Psoas muscle (tissue), 8 donors: ENCODE measurements around the gene CCDC88C. TPM values are rescaled to one million over a fixed set of nuclear protein-coding genes. Genes with fewer than 3 reads are reported as not detected.
A peak's percentile ranks its signal among the peaks of the same experiment; 100 is the strongest.

Experiments used
- ATAC-seq, 4 donors: fragments of 200-7000 bp; cut with Tn5 transposase; one replicate each; pipeline ENCODE4 v1.9.1; 2020; ENCODE audit warnings: moderate library complexity in 3 of 4, mild to moderate bottlenecking in 2 of 4
- DNase-seq, 2 donors: peaks; one replicate each; pipeline ENCODE4 v3.0.0-alpha.2; 2020
- H3K27ac ChIP-seq: fragments of 200-600 bp; one replicate; pipeline ENCODE4 v1.8.0; 2022
- H3K27me3 ChIP-seq, 3 donors: fragments of 200-600 bp in 1 of 3; one replicate each; pipeline versions ENCODE4 v1.6.1 to v1.8.0; 2013 to 2022; ENCODE audit warnings: low read length in 2 of 3, mild to moderate bottlenecking in 2 of 3, moderate library complexity in 1 of 3; ENCODE audit not compliant: insufficient read depth in 3 of 3
- H3K36me3 ChIP-seq, 2 donors: fragments of 200-600 bp in 1 of 2; one replicate each; pipeline versions ENCODE4 v1.6.1 to v1.8.0; 2013 to 2022; ENCODE audit warnings: low read depth in 1 of 2, mild to moderate bottlenecking in 1 of 2, moderate library complexity in 1 of 2; ENCODE audit not compliant: insufficient read depth in 1 of 2
- H3K4me1 ChIP-seq: fragments of 200-600 bp; one replicate; pipeline ENCODE4 v1.8.0; 2022
- H3K4me3 ChIP-seq: fragments of 200-600 bp; one replicate; pipeline ENCODE4 v1.8.0; 2022; ENCODE audit warnings: mild to moderate bottlenecking
- H3K9me3 ChIP-seq: fragments of 200-600 bp; one replicate; pipeline ENCODE4 v1.8.0; 2022
- CTCF ChIP-seq: fragments of 200-600 bp; IDR thresholded peaks from one replicate; pipeline ENCODE4 v1.8.0; 2022; ENCODE audit warnings: antibody characterized with exemption
- WGBS, 3 donors: extraction: QIAGEN DNeasy Blood & Tissue Kit; methylation state at CpG; one replicate each; pipeline versions ENCODE4 v1.1.6 to v1.1.7; 2013; 5-methylcytosine and 5-hydroxymethylcytosine counted together
- intact Hi-C, 2 donors: fragments of 100-400 bp; cut with DNase I; formaldehyde crosslinking; loops; one replicate each; pipeline versions ENCODE4 v1.11.0 to v1.14.2; 2022
- polyA plus RNA-seq, 3 donors: library from polyadenylated mRNA; stranded (reverse); fragments of 200-250 nt; gene quantifications; one replicate each; pipeline ENCODE4 v1.2.3, GENCODE V29; 2013
- total RNA-seq, 4 donors: library from RNA; stranded (reverse); fragmentation: NEBNext Ultra II Directional in 2 of 4; extraction: Animal tissue kit (Norgen Biotek cat#: 25700) in 2 of 4; gene quantifications; one replicate each; pipeline versions ENCODE4 v1.2.1 to v1.2.4, GENCODE V29; 2021 to 2023
- donor health status: healthy with polysubstance abuse.
- donor health status: DM: no; HTN: no; CAD: no; lungs with moderate emphysema.
- donor health status: Bipolar disorder and iron deficiency.
- donor health status: healthy.
- donor health status: DM: yes; HTN: yes; CAD: no.
- donor health status: DM: no; HTN: no; CAD: no.
- donor health status: DM: no; HTN: no; CAD: no.
- donor health status: DM: yes; HTN: yes; CAD: no.

The CCDC88C gene
- total and polyA plus RNA-seq, 7 donors, result 0.49 to 3.9 (median 2.4) TPM

GRCh38 chr14:91303924-91304229, 113.7 kb downstream of the CCDC88C start:
- DNase-seq (no peak), ATAC-seq (no peak)
- H3K4me3 ChIP-seq, result no peak overlapping the region
- no peaks in the 10 kb centered on the region for H3K27me3 ChIP-seq
- peaks cover 0 to 2% of the 10 kb centered on the region in 2 donors for H3K36me3 ChIP-seq
- H3K4me1 ChIP-seq, result no peaks in the 10 kb centered on the region
- no peak overlapping the region for H3K27ac ChIP-seq
- WGBS, 3 donors, result 77 to 81% (median 80%) methylated on average over 18 of the region's 18 CpGs
- intact Hi-C loops, result no loop called here
- H3K9me3 ChIP-seq, result no peaks in the 10 kb centered on the region
- TF ChIP-seq CTCF, result no peak

- no peak for TF ChIP-seq CTCF
- H3K4me3 ChIP-seq, result no peak overlapping the region
- intact Hi-C loops, result no loop called here
- peaks cover 0 to 2% of the 10 kb centered on the region in 2 donors for H3K36me3 ChIP-seq
- no peak overlapping the region for H3K27ac ChIP-seq
- H3K27me3 ChIP-seq, result no peaks in the 10 kb centered on the region
- DNase-seq, result peak; percentile 35 to 67
- WGBS, 3 donors, result 57 to 65% (median 64%) methylated on average over 23 of the region's 23 CpGs
- H3K9me3 ChIP-seq, result no peaks in the 10 kb centered on the region
- no peaks in the 10 kb centered on the region for H3K4me1 ChIP-seq
- peak; percentile 21 to 68 (median 44) for ATAC-seq
Measured at GRCh38 chr14:91303091-91303923, 114.3 kb downstream of the CCDC88C start.

GRCh38 chr14:91302391-91302790, 115.2 kb downstream of the CCDC88C start:
- intact Hi-C loops, result no loop called here
- Histone ChIP-seq H3K9me3 (no peaks in the 10 kb centered on the region), H3K36me3 (peaks cover 0 to 2% of the 10 kb centered on the region in 2 donors), H3K4me1 (no peaks in the 10 kb centered on the region), H3K4me3 (no peak overlapping the region), H3K27me3 (no peaks in the 10 kb centered on the region), H3K27ac (no peak overlapping the region)
- no peak for ATAC-seq
- no peak for TF ChIP-seq CTCF
- no peak for DNase-seq
- WGBS, 3 donors, result 83 to 91% (median 89%) methylated on average over 3 of the region's 3 CpGs

- Histone ChIP-seq H3K36me3 (peaks cover 0 to 6% of the 10 kb centered on the region in 2 donors), H3K27ac (no peak overlapping the region), H3K4me1 (no peaks in the 10 kb centered on the region), H3K4me3 (no peak overlapping the region), H3K27me3 (no peaks in the 10 kb centered on the region), H3K9me3 (no peaks in the 10 kb centered on the region)
- no peak for ATAC-seq
- intact Hi-C loops, result no loop called here
- no peak for DNase-seq
- 77 to 90% (median 82%) methylated on average over 4 of the region's 4 CpGs for WGBS, 3 donors
- no peak for TF ChIP-seq CTCF
Measured at GRCh38 chr14:91300957-91301356, 116.7 kb downstream of the CCDC88C start.
